ENCODE results near the gene DNPEP.

Gene DNPEP

DNA sequence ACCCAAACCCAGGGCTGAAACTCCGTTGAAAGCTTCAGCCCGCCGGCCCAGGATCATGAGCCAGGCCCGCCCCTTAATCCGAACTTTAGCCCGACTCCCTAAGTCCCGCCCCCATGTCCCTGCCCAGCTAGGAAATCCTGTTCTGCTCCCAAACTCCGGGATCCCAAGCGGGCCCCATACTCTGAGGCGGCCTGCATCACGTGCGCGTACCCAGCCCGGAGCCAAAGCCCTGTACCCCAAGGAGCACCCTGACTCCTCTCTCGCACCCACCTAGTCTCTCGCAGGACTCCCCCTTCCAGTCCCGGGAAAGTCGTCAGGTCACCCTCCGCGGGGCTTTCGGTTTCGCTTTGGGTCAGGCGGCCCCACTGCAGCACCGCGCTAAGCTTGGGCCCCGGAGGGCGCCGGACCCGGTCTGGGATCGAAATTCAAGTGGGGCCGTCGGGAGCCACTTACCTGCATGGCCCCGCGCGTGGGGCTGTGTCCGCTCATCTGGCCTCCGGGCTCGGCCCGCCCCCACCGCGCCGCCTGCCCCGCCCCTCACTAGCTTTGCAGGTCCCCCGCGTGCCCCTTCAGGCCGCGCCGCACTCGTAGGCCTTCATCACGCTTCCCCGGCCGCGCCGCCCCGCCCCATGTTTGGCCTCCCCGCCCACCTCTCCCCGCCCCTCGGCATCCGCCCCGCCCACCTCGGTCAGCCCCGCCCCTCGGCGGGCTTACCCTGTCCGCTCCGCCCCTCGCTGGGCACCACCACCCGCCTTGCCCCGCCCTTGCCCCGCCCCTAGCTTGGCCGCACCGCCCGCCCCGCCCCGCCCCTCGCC lies at the start of gene DNPEP:
Gene DNPEP (minus strand): TSS at position 607 of the 815 bp plus-strand sequence. CDS start 118 bp downstream, at position 489.
- Histone ChIP-seq H3K4me1 (ENCODE audit: control insufficient read depth in 2 of 2, insufficient read depth in 2 of 2, low read length in 2 of 2) (peaks cover 12 to 14% of the 10 kb centered on the region in 2 donors), H3K4me3 (ENCODE audit: low read length in 2 of 2) (peak within 1 kb of the TSS; percentile 86 to 92), H3K36me3 (ENCODE audit: control insufficient read depth in 2 of 2, insufficient read depth in 2 of 2, low read length in 2 of 2) (peaks cover 35 to 39% of the 10 kb centered on the region in 2 donors), H3K27ac (ENCODE audit: low read depth in 2 of 2, low read length in 2 of 2) (peak within 1 kb of the TSS; percentile 94 to 97), H3K9me3 (ENCODE audit: control insufficient read depth in 2 of 2, low read length in 2 of 2) (no peaks in the 10 kb centered on the region), H3K9ac (ENCODE audit: low read depth in 1 of 2, low read length in 2 of 2) (peak within 1 kb of the TSS; percentile 83 to 89), H3K27me3 (ENCODE audit: control insufficient read depth in 2 of 2, insufficient read depth in 2 of 2, low read length in 2 of 2) (no peaks in the 10 kb centered on the region)

DNA sequence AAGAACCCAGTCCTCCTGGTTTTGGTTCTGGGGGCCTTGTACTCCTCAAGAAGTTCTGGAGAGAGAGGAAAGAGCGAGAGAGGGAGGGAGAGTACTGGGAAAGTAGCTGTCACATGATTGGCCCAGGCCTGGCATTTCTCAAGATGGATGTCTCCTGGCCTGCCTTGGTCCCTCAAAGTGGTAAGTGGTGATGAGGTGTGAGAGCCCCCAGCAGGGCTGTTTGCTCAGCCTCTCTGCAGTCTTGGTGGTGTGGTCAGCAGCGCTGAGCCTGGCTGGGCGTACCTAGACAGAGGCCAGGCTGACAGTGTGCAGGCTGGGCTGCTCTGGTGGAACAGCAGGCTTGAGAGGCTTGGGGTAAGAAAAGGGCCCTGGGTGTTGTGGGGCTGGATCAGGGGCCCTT lies 49.4 kb upstream of the DNPEP start:
- Histone ChIP-seq H3K4me3 (ENCODE audit: low read length in 2 of 2) (no peak overlapping the region), H3K9me3 (ENCODE audit: control insufficient read depth in 2 of 2, low read length in 2 of 2) (no peaks in the 10 kb centered on the region), H3K4me1 (ENCODE audit: control insufficient read depth in 2 of 2, insufficient read depth in 2 of 2, low read length in 2 of 2) (peaks cover 0 to 5% of the 10 kb centered on the region in 2 donors), H3K27ac (ENCODE audit: low read depth in 2 of 2, low read length in 2 of 2) (peak overlapping the region in 1 of 2 donors; percentile 38), H3K9ac (ENCODE audit: low read depth in 1 of 2, low read length in 2 of 2) (no peak overlapping the region), H3K36me3 (ENCODE audit: control insufficient read depth in 2 of 2, insufficient read depth in 2 of 2, low read length in 2 of 2) (no peaks in the 10 kb centered on the region), H3K27me3 (ENCODE audit: control insufficient read depth in 2 of 2, insufficient read depth in 2 of 2, low read length in 2 of 2) (peaks cover 27 to 42% of the 10 kb centered on the region in 2 donors)

DNA sequence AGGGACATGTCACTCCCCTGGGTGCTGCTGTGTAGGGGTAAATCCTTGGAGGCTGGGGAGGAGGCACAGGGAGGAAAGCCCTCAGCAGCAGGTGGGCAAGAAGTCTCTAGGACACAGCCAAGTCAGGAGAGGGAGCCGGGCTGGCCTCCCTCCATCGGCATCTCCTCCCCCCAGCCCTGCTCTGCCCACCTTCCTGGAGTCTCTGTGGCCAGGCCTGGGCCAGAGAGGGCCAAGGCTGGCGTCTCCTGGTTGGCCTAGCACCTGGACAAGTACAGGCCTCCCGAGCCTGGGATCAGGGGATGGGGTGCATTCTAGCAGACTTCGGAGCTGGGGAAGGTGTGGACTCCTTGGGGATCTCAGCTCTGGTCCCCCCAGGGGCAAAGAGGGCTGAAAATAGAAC lies 48.8 kb upstream of the DNPEP start:
- Histone ChIP-seq H3K9ac (ENCODE audit: low read depth in 1 of 2, low read length in 2 of 2) (no peak overlapping the region), H3K27me3 (ENCODE audit: control insufficient read depth in 2 of 2, insufficient read depth in 2 of 2, low read length in 2 of 2) (peaks cover 25 to 40% of the 10 kb centered on the region in 2 donors), H3K27ac (ENCODE audit: low read depth in 2 of 2, low read length in 2 of 2) (no peak overlapping the region), H3K4me3 (ENCODE audit: low read length in 2 of 2) (no peak overlapping the region), H3K9me3 (ENCODE audit: control insufficient read depth in 2 of 2, low read length in 2 of 2) (no peaks in the 10 kb centered on the region), H3K36me3 (ENCODE audit: control insufficient read depth in 2 of 2, insufficient read depth in 2 of 2, low read length in 2 of 2) (no peaks in the 10 kb centered on the region), H3K4me1 (ENCODE audit: control insufficient read depth in 2 of 2, insufficient read depth in 2 of 2, low read length in 2 of 2) (peaks cover 0 to 4% of the 10 kb centered on the region in 2 donors)

DNA sequence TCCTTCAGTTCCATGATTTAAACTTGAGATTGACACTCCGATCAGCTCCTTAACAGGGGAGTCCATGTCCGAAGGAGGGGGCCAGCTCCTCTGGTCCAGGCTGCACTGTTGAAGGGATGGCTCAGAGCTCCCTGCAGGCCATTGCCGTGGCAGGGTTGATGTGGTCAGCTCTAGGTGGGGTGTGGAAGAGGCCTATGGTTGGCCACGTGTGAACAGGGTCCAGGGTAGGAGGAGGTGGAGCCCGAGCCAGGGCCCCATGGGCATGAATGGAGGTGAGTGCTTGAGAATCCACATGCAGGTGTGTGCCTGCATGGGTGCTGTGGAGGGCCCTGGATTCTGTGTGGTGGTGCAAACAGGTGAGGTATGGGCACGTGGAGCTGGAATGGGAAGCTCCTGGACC lies 48.0 kb upstream of the DNPEP start:
- H3K9ac ChIP-seq (ENCODE audit: low read depth in 1 of 2, low read length in 2 of 2) = no peak overlapping the region
- no peaks in the 10 kb centered on the region for H3K4me1 ChIP-seq (ENCODE audit: control insufficient read depth in 2 of 2, insufficient read depth in 2 of 2, low read length in 2 of 2)
- H3K27ac ChIP-seq (ENCODE audit: low read depth in 2 of 2, low read length in 2 of 2) = peak overlapping the region in 1 of 2 donors; percentile 9
- H3K36me3 ChIP-seq (ENCODE audit: control insufficient read depth in 2 of 2, insufficient read depth in 2 of 2, low read length in 2 of 2) = no peaks in the 10 kb centered on the region
- H3K9me3 ChIP-seq (ENCODE audit: control insufficient read depth in 2 of 2, low read length in 2 of 2) = no peaks in the 10 kb centered on the region
- no peak overlapping the region for H3K4me3 ChIP-seq (ENCODE audit: low read length in 2 of 2)
- peaks cover 17 to 33% of the 10 kb centered on the region in 2 donors for H3K27me3 ChIP-seq (ENCODE audit: control insufficient read depth in 2 of 2, insufficient read depth in 2 of 2, low read length in 2 of 2)

DNA sequence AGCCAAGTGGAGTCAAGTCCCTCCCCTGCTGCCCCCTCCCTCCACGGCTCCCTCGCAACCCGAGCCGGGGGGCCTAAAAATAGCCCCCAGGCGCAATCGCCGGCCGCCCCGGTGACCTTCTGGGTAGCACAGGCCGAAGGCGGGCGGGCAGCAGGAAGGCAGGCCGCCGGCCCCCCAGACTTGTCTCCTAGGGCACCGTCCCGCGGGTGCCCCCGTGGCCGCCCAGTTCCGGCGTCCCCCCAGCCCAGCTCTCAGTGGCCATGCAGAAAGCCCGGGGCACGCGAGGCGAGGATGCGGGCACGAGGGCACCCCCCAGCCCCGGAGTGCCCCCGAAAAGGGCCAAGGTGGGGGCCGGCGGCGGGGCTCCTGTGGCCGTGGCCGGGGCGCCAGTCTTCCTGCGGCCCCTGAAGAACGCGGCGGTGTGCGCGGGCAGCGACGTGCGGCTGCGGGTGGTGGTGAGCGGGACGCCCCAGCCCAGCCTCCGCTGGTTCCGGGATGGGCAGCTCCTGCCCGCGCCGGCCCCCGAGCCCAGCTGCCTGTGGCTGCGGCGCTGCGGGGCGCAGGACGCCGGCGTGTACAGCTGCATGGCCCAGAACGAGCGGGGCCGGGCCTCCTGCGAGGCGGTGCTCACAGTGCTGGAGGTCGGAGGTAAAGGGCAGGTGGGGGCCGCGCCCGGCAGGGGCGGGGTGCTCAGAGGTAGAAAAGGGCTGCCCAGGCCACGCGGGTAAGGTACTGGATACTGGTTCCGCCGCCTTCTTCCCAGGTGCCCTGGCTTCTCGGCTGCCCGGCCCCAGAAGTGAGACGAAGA lies 47.2 kb upstream of the DNPEP start, which contains the start of gene SPEG:
Gene SPEG (plus strand): TSS at position 126 of the 808 bp plus-strand sequence. CDS start 135 bp downstream, at position 261.
- Histone ChIP-seq H3K4me3 (ENCODE audit: low read length in 2 of 2) (no peak within 1 kb of the TSS), H3K4me1 (ENCODE audit: control insufficient read depth in 2 of 2, insufficient read depth in 2 of 2, low read length in 2 of 2) (no peaks in the 10 kb centered on the region), H3K9ac (ENCODE audit: low read depth in 1 of 2, low read length in 2 of 2) (no peak within 1 kb of the TSS), H3K36me3 (ENCODE audit: control insufficient read depth in 2 of 2, insufficient read depth in 2 of 2, low read length in 2 of 2) (no peaks in the 10 kb centered on the region), H3K27ac (ENCODE audit: low read depth in 2 of 2, low read length in 2 of 2) (peak within 1 kb of the TSS; percentile 60 to 61), H3K9me3 (ENCODE audit: control insufficient read depth in 2 of 2, low read length in 2 of 2) (no peaks in the 10 kb centered on the region), H3K27me3 (ENCODE audit: control insufficient read depth in 2 of 2, insufficient read depth in 2 of 2, low read length in 2 of 2) (peaks cover 17 to 31% of the 10 kb centered on the region in 2 donors)

DNA sequence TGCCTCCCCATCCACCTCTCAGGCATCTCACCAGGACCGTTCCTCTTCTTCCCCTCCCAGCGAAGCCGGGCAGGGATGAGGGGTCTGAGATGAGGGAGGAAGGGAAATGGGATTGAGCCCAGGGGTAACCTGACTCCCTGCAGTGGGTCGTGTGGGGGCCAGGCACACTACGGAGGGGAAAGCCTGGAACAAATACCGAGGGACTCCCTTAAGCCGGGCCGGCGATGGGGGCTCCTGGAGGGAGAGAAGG lies 46.7 kb upstream of the DNPEP start:
- no peak overlapping the region for H3K4me3 ChIP-seq (ENCODE audit: low read length in 2 of 2)
- no peak overlapping the region for H3K9ac ChIP-seq (ENCODE audit: low read depth in 1 of 2, low read length in 2 of 2)
- peaks cover 17 to 28% of the 10 kb centered on the region in 2 donors for H3K27me3 ChIP-seq (ENCODE audit: control insufficient read depth in 2 of 2, insufficient read depth in 2 of 2, low read length in 2 of 2)
- no peaks in the 10 kb centered on the region for H3K36me3 ChIP-seq (ENCODE audit: control insufficient read depth in 2 of 2, insufficient read depth in 2 of 2, low read length in 2 of 2)
- H3K9me3 ChIP-seq (ENCODE audit: control insufficient read depth in 2 of 2, low read length in 2 of 2) = no peaks in the 10 kb centered on the region
- H3K4me1 ChIP-seq (ENCODE audit: control insufficient read depth in 2 of 2, insufficient read depth in 2 of 2, low read length in 2 of 2) = no peaks in the 10 kb centered on the region
- peak overlapping the region; percentile 60 to 61 for H3K27ac ChIP-seq (ENCODE audit: low read depth in 2 of 2, low read length in 2 of 2)

DNA sequence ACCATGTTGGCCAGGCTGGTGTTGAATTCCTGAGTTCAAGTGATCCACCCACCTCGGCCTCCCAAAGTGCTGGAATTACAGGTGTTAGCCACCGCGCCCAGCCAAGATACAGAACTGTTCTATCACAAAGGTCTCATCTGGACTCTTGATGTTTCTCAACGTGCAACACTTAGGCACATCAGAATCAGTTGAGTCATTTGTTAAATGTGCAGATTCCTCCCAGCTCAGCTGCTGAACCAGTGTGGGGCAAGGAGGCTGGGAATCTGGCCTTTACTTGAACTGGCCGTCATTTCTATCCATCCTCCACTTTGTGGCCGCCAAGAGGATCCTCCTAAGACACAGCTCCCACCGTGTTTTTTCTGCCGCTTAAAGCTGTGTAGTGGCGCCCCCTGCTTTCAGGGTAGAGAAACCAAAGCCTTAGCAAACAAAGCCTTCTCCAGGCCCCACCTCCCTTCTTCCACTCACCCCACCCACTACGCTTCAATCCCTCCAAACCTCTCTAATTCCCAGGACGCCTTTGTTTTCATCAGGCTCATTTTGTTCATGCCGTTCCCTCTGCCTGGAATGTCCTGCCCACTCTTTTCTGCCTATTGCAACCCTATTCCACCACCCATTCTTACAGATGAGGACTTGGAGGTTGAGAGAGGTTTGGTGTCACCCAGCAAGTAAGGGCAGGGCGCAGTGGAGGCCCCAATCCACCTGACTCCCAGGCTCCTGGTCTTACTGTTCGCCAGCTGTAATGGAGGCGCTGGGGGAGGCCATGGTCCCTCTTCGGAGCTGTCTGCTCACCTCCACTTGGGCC lies 46.2 kb upstream of the DNPEP start:
- Histone ChIP-seq H3K9ac (ENCODE audit: low read depth in 1 of 2, low read length in 2 of 2) (no peak overlapping the region), H3K9me3 (ENCODE audit: control insufficient read depth in 2 of 2, low read length in 2 of 2) (no peaks in the 10 kb centered on the region), H3K4me3 (ENCODE audit: low read length in 2 of 2) (no peak overlapping the region), H3K4me1 (ENCODE audit: control insufficient read depth in 2 of 2, insufficient read depth in 2 of 2, low read length in 2 of 2) (no peaks in the 10 kb centered on the region), H3K27me3 (ENCODE audit: control insufficient read depth in 2 of 2, insufficient read depth in 2 of 2, low read length in 2 of 2) (peaks cover 17 to 23% of the 10 kb centered on the region in 2 donors), H3K36me3 (ENCODE audit: control insufficient read depth in 2 of 2, insufficient read depth in 2 of 2, low read length in 2 of 2) (no peaks in the 10 kb centered on the region), H3K27ac (ENCODE audit: low read depth in 2 of 2, low read length in 2 of 2) (peak overlapping the region; percentile 60 to 61)

DNA sequence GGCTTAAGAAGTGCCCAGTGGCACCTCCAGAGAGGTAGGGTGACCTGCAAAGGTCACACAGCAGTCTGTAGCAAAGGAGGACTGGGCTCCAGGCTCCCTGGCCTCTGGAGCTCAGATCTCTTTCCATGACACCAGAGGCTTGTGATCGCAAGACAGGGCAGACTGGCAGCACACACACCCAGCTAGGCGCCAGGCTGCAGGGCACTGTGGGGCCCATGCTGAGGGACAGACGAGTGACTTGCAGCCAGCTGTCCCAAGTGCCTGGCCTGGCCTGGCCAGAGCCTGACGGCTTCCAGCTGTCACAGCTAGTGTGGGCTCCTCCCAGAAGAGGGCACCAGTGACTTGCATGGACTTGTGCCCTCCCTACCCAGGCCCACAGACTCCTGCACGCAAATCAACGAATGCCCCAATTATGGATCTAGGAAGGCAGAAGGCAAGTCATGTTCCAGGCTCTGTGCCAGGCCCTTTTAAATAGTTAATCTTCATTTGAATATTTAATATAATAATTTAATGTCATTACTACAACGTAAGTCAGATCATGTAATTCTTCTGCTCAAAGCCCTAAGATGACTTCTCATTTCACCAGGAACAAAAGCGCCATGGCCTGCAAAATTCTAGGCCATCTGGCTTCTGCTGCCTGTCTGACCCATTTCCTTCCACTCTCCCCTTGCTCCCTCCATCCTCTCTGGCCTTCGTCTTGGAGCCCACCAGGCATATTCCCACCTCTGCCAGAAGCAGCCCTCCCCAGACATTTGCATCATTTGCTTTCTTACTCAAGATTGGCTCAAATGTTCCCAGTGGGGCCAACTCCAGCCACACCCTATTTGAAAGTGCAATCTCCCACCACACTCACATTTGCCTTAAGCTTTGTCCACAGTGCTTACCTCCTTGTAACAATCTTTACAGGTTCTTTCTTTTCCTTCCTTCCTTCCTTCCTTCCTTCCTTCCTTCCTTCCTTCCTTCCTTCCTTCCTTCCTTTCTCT lies 43.2 kb upstream of the DNPEP start:
- H3K27ac ChIP-seq (ENCODE audit: low read depth in 2 of 2, low read length in 2 of 2) = no peak overlapping the region
- H3K9me3 ChIP-seq (ENCODE audit: control insufficient read depth in 2 of 2, low read length in 2 of 2) = no peaks in the 10 kb centered on the region
- no peak overlapping the region for H3K9ac ChIP-seq (ENCODE audit: low read depth in 1 of 2, low read length in 2 of 2)
- no peaks in the 10 kb centered on the region for H3K4me1 ChIP-seq (ENCODE audit: control insufficient read depth in 2 of 2, insufficient read depth in 2 of 2, low read length in 2 of 2)
- no peaks in the 10 kb centered on the region for H3K36me3 ChIP-seq (ENCODE audit: control insufficient read depth in 2 of 2, insufficient read depth in 2 of 2, low read length in 2 of 2)
- peaks cover 10 to 13% of the 10 kb centered on the region in 2 donors for H3K27me3 ChIP-seq (ENCODE audit: control insufficient read depth in 2 of 2, insufficient read depth in 2 of 2, low read length in 2 of 2)
- no peak overlapping the region for H3K4me3 ChIP-seq (ENCODE audit: low read length in 2 of 2)

DNA sequence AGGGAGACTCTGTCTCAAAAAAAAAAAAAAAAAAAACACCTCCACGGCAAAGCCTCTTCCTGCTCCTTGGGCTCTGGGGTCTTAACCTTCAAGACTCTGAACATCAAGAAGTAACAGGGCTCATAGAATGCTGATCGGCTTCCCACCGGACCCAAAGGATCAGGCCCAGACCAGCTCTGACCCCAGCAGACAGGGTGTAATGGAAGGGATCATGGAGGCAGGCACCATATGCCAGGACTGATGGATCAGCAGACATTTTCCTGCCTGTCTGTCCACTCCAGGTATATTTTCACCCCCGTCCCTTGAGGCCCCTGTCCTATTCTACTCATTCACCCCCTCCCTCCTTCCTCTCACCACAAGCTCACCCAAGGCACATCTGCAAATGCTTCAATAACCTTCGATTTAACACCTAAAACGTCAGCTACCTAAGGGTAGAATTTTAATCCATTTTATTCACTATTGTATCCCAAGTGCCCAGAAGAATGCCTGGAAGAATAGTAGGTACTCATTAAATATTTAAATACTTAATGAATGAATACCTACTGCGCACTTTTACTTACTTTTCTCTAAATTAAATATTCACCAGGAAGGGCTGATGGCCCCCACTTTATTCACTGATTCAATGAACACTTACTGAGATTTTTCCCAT lies 42.4 kb upstream of the DNPEP start:
- Histone ChIP-seq H3K27me3 (ENCODE audit: control insufficient read depth in 2 of 2, insufficient read depth in 2 of 2, low read length in 2 of 2) (peaks cover 3 to 4% of the 10 kb centered on the region in 2 donors), H3K4me3 (ENCODE audit: low read length in 2 of 2) (no peak overlapping the region), H3K9me3 (ENCODE audit: control insufficient read depth in 2 of 2, low read length in 2 of 2) (no peaks in the 10 kb centered on the region), H3K9ac (ENCODE audit: low read depth in 1 of 2, low read length in 2 of 2) (no peak overlapping the region), H3K4me1 (ENCODE audit: control insufficient read depth in 2 of 2, insufficient read depth in 2 of 2, low read length in 2 of 2) (no peaks in the 10 kb centered on the region), H3K36me3 (ENCODE audit: control insufficient read depth in 2 of 2, insufficient read depth in 2 of 2, low read length in 2 of 2) (no peaks in the 10 kb centered on the region), H3K27ac (ENCODE audit: low read depth in 2 of 2, low read length in 2 of 2) (no peak overlapping the region)

Measured in mucosa of rectum (tissue), 2 donors.